ENCODE results near the gene GJB3.

GRCh38 chr1:34824817-34825454, 43.9 kb downstream of the GJB3 start:
- no peak for TF ChIP-seq CTCF (IDR thresholded peaks at IDR 0.05 in 2 of 3, conservative IDR thresholded peaks at IDR 0.05 in 1 of 3; ENCODE audit: borderline replicate concordance in 1 of 3, insufficient read depth in 1 of 3, low read depth in 2 of 3, low read length in 2 of 3)
- no peak for TF ChIP-seq POLR2A (IDR thresholded peaks at IDR 0.05; ENCODE audit: borderline replicate concordance, extremely low read depth, insufficient read depth, insufficient read length)
- TF ChIP-seq ZBTB33 (IDR thresholded peaks at IDR 0.05; ENCODE audit: extremely low read depth, insufficient replicate concordance, low read length) = no peak
- no peak for TF ChIP-seq RAD21 (IDR thresholded peaks at IDR 0.05; ENCODE audit: low read depth)
- no peak for TF ChIP-seq FOSL1 (IDR thresholded peaks at IDR 0.05; ENCODE audit: low read depth)
- TF ChIP-seq ATF3 (IDR thresholded peaks at IDR 0.05) = no peak
- no peak for TF ChIP-seq CEBPB (IDR thresholded peaks at IDR 0.05; ENCODE audit: low read depth)
- no peak for TF ChIP-seq MAX (IDR thresholded peaks at IDR 0.05)
- TF ChIP-seq POLR2AphosphoS5 (IDR thresholded peaks at IDR 0.05; ENCODE audit: low read depth, low read length) = no peak
- no peak for TF ChIP-seq REST (IDR thresholded peaks at IDR 0.05; ENCODE audit: low read depth)
- TF ChIP-seq EZH2 (IDR thresholded peaks at IDR 0.05) = no peak
- TF ChIP-seq SRF (IDR thresholded peaks at IDR 0.05; ENCODE audit: low read depth) = no peak

Data from HCT116 (cell line).